Measurements from ENCODE around the gene OST4.
A peak's percentile ranks its signal among the peaks of the same experiment; 100 is the strongest.

Gene OST4

DNA sequence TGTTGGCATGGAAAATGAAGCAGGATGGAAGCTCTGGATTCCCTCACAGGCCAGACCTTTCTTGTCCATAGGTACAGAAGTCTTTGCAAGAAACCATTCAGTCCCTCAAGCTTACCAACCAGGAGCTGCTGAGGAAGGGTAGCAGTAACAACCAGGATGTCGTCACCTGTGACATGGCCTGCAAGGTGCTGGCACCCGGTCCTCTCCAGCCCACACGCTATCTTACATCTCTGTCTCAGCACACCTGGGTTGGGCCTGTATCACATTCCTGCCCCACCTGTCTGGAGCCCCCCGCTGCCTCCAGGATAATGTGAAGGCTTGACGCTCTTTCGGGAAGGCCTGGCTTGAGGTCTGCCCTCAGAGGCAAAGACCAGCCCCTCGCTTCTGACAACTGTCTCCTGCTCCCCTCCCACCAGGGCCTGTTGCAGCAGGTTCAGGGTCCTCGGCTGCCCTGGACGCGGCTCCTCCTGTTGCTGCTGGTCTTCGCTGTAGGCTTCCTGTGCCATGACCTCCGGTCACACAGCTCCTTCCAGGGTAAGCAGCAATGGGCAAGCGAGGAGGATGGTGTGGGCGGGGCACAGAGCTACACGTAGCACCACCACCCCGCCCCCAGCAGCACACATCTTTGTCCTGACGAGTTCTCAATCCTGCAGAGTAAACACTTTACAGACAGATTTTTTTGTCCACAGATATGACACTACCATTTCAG, 32.7 kb downstream of the OST4 start:
- CTCF ChIA-PET, result interaction anchor here (1.0 to 1.5 kb wide), 4 partner anchors 20 to 76 kb away, joined by 3 to 5 read pairs (median 4); no protein-coding TSS in a partner anchor
- POLR2A ChIA-PET, result interaction anchor here (3.4 kb wide), 1 partner anchor 12 kb away, joined by 13 read pairs; the partner anchor contains the start of gene AGBL5
- DNase-seq (ENCODE audit: low read depth, low spot score), result no peak
- TF ChIP-seq, protein P1, sequence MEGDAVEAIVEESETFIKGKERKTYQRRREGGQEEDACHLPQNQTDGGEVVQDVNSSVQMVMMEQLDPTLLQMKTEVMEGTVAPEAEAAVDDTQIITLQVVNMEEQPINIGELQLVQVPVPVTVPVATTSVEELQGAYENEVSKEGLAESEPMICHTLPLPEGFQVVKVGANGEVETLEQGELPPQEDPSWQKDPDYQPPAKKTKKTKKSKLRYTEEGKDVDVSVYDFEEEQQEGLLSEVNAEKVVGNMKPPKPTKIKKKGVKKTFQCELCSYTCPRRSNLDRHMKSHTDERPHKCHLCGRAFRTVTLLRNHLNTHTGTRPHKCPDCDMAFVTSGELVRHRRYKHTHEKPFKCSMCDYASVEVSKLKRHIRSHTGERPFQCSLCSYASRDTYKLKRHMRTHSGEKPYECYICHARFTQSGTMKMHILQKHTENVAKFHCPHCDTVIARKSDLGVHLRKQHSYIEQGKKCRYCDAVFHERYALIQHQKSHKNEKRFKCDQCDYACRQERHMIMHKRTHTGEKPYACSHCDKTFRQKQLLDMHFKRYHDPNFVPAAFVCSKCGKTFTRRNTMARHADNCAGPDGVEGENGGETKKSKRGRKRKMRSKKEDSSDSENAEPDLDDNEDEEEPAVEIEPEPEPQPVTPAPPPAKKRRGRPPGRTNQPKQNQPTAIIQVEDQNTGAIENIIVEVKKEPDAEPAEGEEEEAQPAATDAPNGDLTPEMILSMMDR (IDR thresholded peaks at IDR 0.05; ENCODE audit: insufficient read depth, low read length, missing control alignments), result no peak
- H3K4me3 ChIP-seq (ENCODE audit: low read depth, low read length), result no peak overlapping the region

DNA sequence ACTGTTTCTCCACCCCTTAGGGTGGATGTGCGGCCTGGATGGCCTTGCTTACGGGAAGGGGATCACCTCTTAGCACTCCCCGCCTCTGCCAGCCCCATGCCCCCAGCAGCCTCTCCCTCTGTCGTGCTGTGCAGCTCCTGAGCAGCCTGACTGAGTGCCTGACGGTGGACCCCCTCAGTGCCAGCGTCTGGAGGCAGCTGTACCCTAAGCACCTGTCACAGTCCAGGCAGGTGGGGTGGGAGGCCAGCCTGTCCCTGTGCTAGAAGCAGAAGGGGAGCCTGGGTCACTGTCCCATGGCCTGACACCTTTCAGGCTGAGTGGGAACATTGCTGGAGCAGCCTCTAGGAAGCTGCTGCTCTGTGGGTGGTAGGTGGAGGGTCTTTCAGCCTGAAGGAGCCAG, 33.4 kb downstream of the OST4 start:
- no peak overlapping the region for H3K4me3 ChIP-seq (ENCODE audit: low read depth, low read length)
- POLR2A ChIA-PET, result interaction anchor here (1.7 kb wide), 1 partner anchor 9 kb away, joined by 6 read pairs; no protein-coding TSS in a partner anchor
- DNase-seq (ENCODE audit: low read depth, low spot score), result no peak
- TF ChIP-seq, protein P1 (IDR thresholded peaks at IDR 0.05; ENCODE audit: insufficient read depth, low read length, missing control alignments), result no peak
- CTCF ChIA-PET, result interaction anchor here (0.8 to 1.2 kb wide), 3 partner anchors 11 to 22 kb away, joined by 3 to 5 read pairs (median 4); no protein-coding TSS in a partner anchor

DNA sequence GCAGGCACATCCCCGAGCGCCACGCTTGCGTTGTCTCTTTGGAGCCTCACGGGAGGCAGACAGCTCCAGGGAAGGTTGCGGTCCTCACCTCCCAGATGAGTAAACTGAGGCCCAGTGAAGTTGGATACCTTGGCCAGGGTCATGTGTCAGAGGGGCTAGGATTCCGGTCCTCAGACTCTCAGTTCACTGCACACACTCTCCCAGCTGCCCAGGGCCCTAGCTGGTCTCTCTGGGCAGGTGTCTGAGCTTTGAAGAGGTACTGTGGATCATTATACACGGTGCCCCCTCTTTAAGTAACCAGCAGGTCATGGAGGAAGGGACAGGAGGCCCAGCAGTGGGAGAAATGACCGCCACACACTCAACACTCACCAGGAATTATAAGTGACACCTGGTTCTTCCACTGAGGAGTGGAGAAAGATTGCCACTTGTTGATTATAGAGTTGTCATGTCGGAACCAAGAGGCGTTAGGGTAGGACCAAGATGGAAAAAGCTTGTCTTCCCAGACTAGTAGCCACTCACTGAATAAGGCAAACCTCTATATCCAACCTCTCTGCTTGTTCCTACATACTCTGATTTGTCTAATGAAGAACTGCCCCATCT, 38.1 kb downstream of the OST4 start:
- CTCF ChIA-PET, result interaction anchor here (0.7 to 3.4 kb wide), 12 partner anchors 8 to 247 kb away, joined by 3 to 16 read pairs (median 4); no protein-coding TSS in a partner anchor
- DNase-seq (ENCODE audit: low read depth, low spot score), result no peak
- POLR2A ChIA-PET, result interaction anchor here (1.1 to 3.2 kb wide), 4 partner anchors 12 to 48 kb away, joined by 3 to 24 read pairs (median 5); partner anchors contain the start of genes AGBL5 and OST4
- H3K4me3 ChIP-seq (ENCODE audit: low read depth, low read length), result peak overlapping the region; percentile 99
- TF ChIP-seq, protein P1 (IDR thresholded peaks at IDR 0.05; ENCODE audit: insufficient read depth, low read length, missing control alignments), result no peak

DNA sequence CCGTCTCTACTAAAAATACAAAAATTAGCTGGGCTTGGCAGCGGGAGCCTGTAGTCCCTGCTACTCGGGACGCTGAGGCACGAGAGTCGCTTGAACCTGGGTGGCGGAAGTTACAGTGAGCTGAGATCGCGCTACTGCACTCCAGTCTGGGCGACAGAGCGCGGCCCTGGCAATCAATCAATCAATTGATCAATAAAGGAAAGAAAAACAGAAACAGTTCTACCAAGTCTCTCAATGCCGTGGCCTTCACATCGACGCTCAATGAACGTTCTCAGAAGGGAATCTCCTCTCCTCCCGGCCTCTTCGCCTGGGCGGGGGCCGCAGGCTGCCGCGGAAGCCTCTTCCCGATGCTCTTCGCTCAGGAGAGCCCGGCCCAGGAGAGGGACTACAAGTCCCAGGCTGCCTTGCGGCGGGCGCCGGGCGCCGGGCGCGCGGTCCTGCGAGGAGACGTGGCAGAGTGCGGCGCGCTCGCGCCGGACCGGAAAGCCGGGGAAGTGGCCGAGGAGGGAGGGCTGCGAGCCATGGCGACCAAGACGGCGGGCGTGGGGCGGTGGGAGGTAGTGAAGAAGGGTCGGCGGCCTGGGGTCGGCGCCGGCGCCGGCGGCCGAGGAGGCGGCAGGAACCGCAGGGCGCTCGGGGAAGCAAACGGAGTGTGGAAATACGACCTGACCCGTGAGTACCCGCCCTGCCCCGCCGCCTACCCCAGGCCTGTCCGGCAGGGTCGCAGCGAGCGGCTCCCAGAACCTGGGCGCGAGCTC, 38.8 kb downstream of the OST4 start, which contains the start of gene TMEM214:
Gene TMEM214 (plus strand): TSS at position 471 of the 758 bp plus-strand sequence. CDS start 51 bp downstream, at position 522.
- ChIA-PET POLR2A (interaction anchor here (1.6 to 3.2 kb wide), 3 partner anchors 12 to 39 kb away, joined by 3 to 24 read pairs (median 7); partner anchors contain the start of genes AGBL5 and OST4), CTCF (interaction anchor here (0.7 to 3.4 kb wide), 12 partner anchors 9 to 248 kb away, joined by 3 to 16 read pairs (median 4); no protein-coding TSS in a partner anchor)
- TF ChIP-seq, protein P1 (IDR thresholded peaks at IDR 0.05; ENCODE audit: insufficient read depth, low read length, missing control alignments), result no peak

DNA sequence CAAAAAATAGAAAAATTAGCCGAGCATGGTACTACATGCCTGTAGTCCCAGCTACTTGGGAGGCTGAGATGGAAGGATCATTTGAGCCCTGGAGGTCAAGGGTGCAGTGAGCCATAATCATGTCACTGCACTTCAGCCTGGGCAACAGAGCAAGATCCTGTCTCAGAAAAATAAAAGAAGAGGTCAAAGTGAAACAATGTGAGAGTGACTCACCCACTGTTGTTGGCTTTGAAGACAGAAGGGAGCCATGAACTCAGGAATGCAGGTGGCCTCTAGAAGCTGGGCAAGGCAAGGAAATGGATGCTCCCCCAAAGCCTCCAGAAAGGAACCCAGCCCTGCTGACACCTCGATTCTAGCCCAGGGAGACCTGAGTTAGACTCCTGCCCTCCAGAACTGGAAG, 42.4 kb downstream of the OST4 start:
- DNase-seq (ENCODE audit: low read depth, low spot score), result no peak
- TF ChIP-seq, protein P1 (IDR thresholded peaks at IDR 0.05; ENCODE audit: insufficient read depth, low read length, missing control alignments), result no peak
- CTCF ChIA-PET, result interaction anchor here (1.0 to 5.1 kb wide), 7 partner anchors 12 to 186 kb away, joined by 3 to 37 read pairs (median 3); no protein-coding TSS in a partner anchor
- no peak overlapping the region for H3K4me3 ChIP-seq (ENCODE audit: low read depth, low read length)
- POLR2A ChIA-PET, result no interaction called here

More for the DNA sequence above, 38.8 kb downstream of the OST4 start, which contains the start of gene TMEM214:
- no peak for DNase-seq (ENCODE audit: low read depth, low spot score)
- H3K4me3 ChIP-seq (ENCODE audit: low read depth, low read length), result peak within 1 kb of the TSS; percentile 99
